SK-N-SH treated with all-trans-retinoic acid at 6 μM for 48 hours (cell line): ENCODE measurements around the gene PNLIP.

Experiments used
- ATAC-seq: fragments of 200-7000 bp; cut with Tn5 transposase; 3 replicates; pipeline ENCODE4 v1.9.1; 2020; ENCODE audit warnings: mild to moderate bottlenecking, moderate library complexity
- ARNTL ChIP-seq: fragments of 450-650 bp; formaldehyde crosslinking; IDR thresholded peaks from 2 replicates; pipeline ENCODE4 v1.5.0; 2020; ENCODE audit warnings: low read depth, mild to moderate bottlenecking, moderate library complexity, borderline replicate concordance
- BACH2 ChIP-seq: fragments of 250-450 bp; sonication (Bioruptor Pico); IDR thresholded peaks from 2 replicates; pipeline ENCODE4 v1.9.0; 2021; ENCODE audit warnings: mild to moderate bottlenecking, borderline replicate concordance
- CREB5 ChIP-seq: fragments of 250-450 bp; sonication (Bioruptor Pico); IDR thresholded peaks from 2 replicates; pipeline ENCODE4 v1.5.1; 2020; ENCODE audit warnings: low read depth, mild to moderate bottlenecking, moderate library complexity
- CSDC2 ChIP-seq: fragments of 250-450 bp; sonication (Bioruptor Pico); IDR thresholded peaks from 2 replicates; pipeline ENCODE4 v1.5.0; 2020; ENCODE audit warnings: mild to moderate bottlenecking, moderate library complexity
- ESRRG ChIP-seq: fragments of 250-450 bp; sonication (Bioruptor Pico); IDR thresholded peaks from 2 replicates; pipeline ENCODE4 v1.6.1; 2021; ENCODE audit warnings: mild to moderate bottlenecking
- GLIS3 ChIP-seq: fragments of 250-450 bp; sonication (Bioruptor Pico); IDR thresholded peaks from 2 replicates; pipeline ENCODE4 v1.5.0; 2020; ENCODE audit warnings: mild to moderate bottlenecking, moderate library complexity
- ISL1 ChIP-seq: fragments of 250-450 bp; sonication (Bioruptor Pico); IDR thresholded peaks from 2 replicates; pipeline ENCODE4 v2.1.2; 2022; ENCODE audit warnings: mild to moderate bottlenecking, moderate library complexity
- OSR1 ChIP-seq: fragments of 250-450 bp; sonication (Bioruptor Pico); IDR thresholded peaks from 2 replicates; pipeline ENCODE4 v1.8.0; 2022; ENCODE audit warnings: moderate library complexity, mild to moderate bottlenecking, inconsistent platforms
- PATZ1 ChIP-seq: fragments of 250-450 bp; sonication (Bioruptor Pico); IDR thresholded peaks from 2 replicates; pipeline ENCODE4 v1.8.0; 2020; ENCODE audit warnings: mild to moderate bottlenecking, moderate library complexity, borderline replicate concordance
- POU6F1 ChIP-seq: fragments of 250-450 bp; sonication (Bioruptor Pico); IDR thresholded peaks from 2 replicates; pipeline ENCODE4 v1.8.0; 2021; ENCODE audit warnings: low read depth, mild to moderate bottlenecking, moderate library complexity, borderline replicate concordance
- PPARA ChIP-seq: fragments of 250-450 bp; sonication (Bioruptor Pico); IDR thresholded peaks from 2 replicates; pipeline ENCODE4 v1.5.0; 2020; ENCODE audit warnings: mild to moderate bottlenecking, borderline replicate concordance
- RARB ChIP-seq: fragments of 250-450 bp; sonication (Bioruptor Pico); IDR thresholded peaks from 2 replicates; pipeline ENCODE4 v1.8.0; 2021; ENCODE audit warnings: mild to moderate bottlenecking, moderate library complexity
- SNAI2 ChIP-seq: fragments of 250-450 bp; sonication (Bioruptor Pico); IDR thresholded peaks from 2 replicates; pipeline ENCODE4 v1.5.0; 2020; ENCODE audit warnings: mild to moderate bottlenecking, moderate library complexity
- TCF4 ChIP-seq: fragments of 250-450 bp; sonication (Bioruptor Pico); IDR thresholded peaks from 2 replicates; pipeline ENCODE4 v1.8.0; 2021; ENCODE audit warnings: mild to moderate bottlenecking, moderate library complexity, borderline replicate concordance
- TOX ChIP-seq: fragments of 250-450 bp; sonication (Bioruptor Pico); IDR thresholded peaks from 2 replicates; pipeline ENCODE4 v1.8.0; 2021; ENCODE audit warnings: mild to moderate bottlenecking, moderate library complexity, borderline replicate concordance
- TSHZ2 ChIP-seq: fragments of 250-450 bp; sonication (Bioruptor Pico); IDR thresholded peaks from 2 replicates; pipeline ENCODE4 v1.5.0; 2020; ENCODE audit warnings: mild to moderate bottlenecking, moderate library complexity
- ZC3H10 ChIP-seq: fragments of 250-450 bp; sonication (Bioruptor Pico); IDR thresholded peaks from 2 replicates; pipeline ENCODE4 v1.5.1; 2021; ENCODE audit warnings: mild to moderate bottlenecking, moderate library complexity
- ZFP3 ChIP-seq: fragments of 250-450 bp; sonication (Bioruptor Pico); IDR thresholded peaks from 2 replicates; pipeline ENCODE4 v1.5.0; 2020; ENCODE audit warnings: mild to moderate bottlenecking, moderate library complexity
- ZFP30 ChIP-seq: fragments of 450-650 bp; formaldehyde crosslinking; IDR thresholded peaks from 2 replicates; pipeline ENCODE4 v1.5.0; 2022; ENCODE audit warnings: mild to moderate bottlenecking, moderate library complexity
- ZNF565 ChIP-seq: fragments of 450-650 bp; formaldehyde crosslinking; conservative IDR thresholded peaks from 2 replicates; pipeline ENCODE4 v1.5.0; 2020; ENCODE audit warnings: low read depth, mild to moderate bottlenecking, moderate library complexity
- ZNF70 ChIP-seq: fragments of 450-650 bp; formaldehyde crosslinking; IDR thresholded peaks from 2 replicates; pipeline ENCODE4 v1.5.0; 2020; ENCODE audit warnings: mild to moderate bottlenecking, moderate library complexity
- ZNF8 ChIP-seq: fragments of 450-650 bp; formaldehyde crosslinking; IDR thresholded peaks from 2 replicates; pipeline ENCODE4 v1.5.0; 2020; ENCODE audit warnings: mild to moderate bottlenecking, moderate library complexity

The PNLIP gene

GRCh38 chr10:116598329-116598728 lies 52.6 kb downstream of the PNLIP start:
- no peak for ATAC-seq
- no peak for TF ChIP-seq ZNF70 (CRISPR knock-in tag)

GRCh38 chr10:116599991-116600390 lies 54.3 kb downstream of the PNLIP start:
- no peak for ATAC-seq
- TF ChIP-seq TSHZ2 (CRISPR knock-in tag): no peak
- no peak for TF ChIP-seq BACH2 (CRISPR knock-in tag)
- no peak for TF ChIP-seq CSDC2 (CRISPR knock-in tag)
- no peak for TF ChIP-seq TOX (CRISPR knock-in tag)
- no peak for TF ChIP-seq ZNF70 (CRISPR knock-in tag)
- TF ChIP-seq ZNF8 (CRISPR knock-in tag): no peak
- no peak for TF ChIP-seq CREB5 (CRISPR knock-in tag)
- no peak for TF ChIP-seq TCF4 (CRISPR knock-in tag)
- no peak for TF ChIP-seq ISL1
- TF ChIP-seq GLIS3: no peak
- TF ChIP-seq PPARA (CRISPR knock-in tag): no peak
- no peak for TF ChIP-seq SNAI2 (CRISPR knock-in tag)
- TF ChIP-seq OSR1 (CRISPR knock-in tag): no peak
- no peak for TF ChIP-seq RARB (CRISPR knock-in tag)
- no peak for TF ChIP-seq ZFP30 (CRISPR knock-in tag)
- no peak for TF ChIP-seq PATZ1 (CRISPR knock-in tag)

- TF ChIP-seq CSDC2 (CRISPR knock-in tag) (no peak), ZNF8 (CRISPR knock-in tag) (no peak), CREB5 (CRISPR knock-in tag) (no peak), ESRRG (no peak), GLIS3 (no peak), OSR1 (CRISPR knock-in tag) (no peak)
- ATAC-seq: no peak
These were observed 57.1 kb downstream of the PNLIP start for GRCh38 chr10:116602648-116603400.

GRCh38 chr10:116606061-116606483 lies 60.3 kb downstream of the PNLIP start:
- TF ChIP-seq ISL1 (no peak), ZFP3 (CRISPR knock-in tag) (no peak), TOX (CRISPR knock-in tag) (no peak), ZNF565 (CRISPR knock-in tag) (no peak), POU6F1 (CRISPR knock-in tag) (no peak), ESRRG (no peak), TCF4 (CRISPR knock-in tag) (no peak), ZC3H10 (CRISPR knock-in tag) (no peak), PPARA (CRISPR knock-in tag) (no peak), OSR1 (CRISPR knock-in tag) (no peak), ARNTL (no peak), ZFP30 (CRISPR knock-in tag) (no peak), BACH2 (CRISPR knock-in tag) (no peak)

More at GRCh38 chr10:116606061-116606483, 60.3 kb downstream of the PNLIP start:
- no peak for ATAC-seq
